ENCODE measurements around the gene EMC7.

DNA sequence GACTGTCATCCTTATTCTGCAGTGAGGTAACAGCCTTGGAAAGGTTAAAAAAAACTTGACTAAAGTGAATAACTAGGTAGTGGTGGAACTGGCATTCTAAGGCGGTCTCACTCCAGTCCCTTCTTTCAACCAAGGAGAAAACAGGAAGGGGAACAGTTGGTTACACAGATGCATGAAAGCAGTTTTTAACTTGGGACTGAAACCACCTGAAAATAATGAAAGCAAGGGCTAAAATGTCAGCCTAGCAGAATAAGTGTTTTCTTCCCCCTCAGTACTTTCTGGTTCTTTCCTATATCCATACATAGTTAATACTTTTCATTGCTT lies 61.9 kb downstream of the EMC7 start:
- no peak for TF ChIP-seq POLR2AphosphoS5 (IDR thresholded peaks at IDR 0.05)
- TF ChIP-seq, protein P1, sequence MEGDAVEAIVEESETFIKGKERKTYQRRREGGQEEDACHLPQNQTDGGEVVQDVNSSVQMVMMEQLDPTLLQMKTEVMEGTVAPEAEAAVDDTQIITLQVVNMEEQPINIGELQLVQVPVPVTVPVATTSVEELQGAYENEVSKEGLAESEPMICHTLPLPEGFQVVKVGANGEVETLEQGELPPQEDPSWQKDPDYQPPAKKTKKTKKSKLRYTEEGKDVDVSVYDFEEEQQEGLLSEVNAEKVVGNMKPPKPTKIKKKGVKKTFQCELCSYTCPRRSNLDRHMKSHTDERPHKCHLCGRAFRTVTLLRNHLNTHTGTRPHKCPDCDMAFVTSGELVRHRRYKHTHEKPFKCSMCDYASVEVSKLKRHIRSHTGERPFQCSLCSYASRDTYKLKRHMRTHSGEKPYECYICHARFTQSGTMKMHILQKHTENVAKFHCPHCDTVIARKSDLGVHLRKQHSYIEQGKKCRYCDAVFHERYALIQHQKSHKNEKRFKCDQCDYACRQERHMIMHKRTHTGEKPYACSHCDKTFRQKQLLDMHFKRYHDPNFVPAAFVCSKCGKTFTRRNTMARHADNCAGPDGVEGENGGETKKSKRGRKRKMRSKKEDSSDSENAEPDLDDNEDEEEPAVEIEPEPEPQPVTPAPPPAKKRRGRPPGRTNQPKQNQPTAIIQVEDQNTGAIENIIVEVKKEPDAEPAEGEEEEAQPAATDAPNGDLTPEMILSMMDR (IDR thresholded peaks at IDR 0.05), result no peak
- no peak for TF ChIP-seq POLR2A (IDR thresholded peaks at IDR 0.05)
- no peak for TF ChIP-seq EP300 (IDR thresholded peaks at IDR 0.05)
